WTC11 (cell line): ENCODE data around the gene MPV17L2. TPM values are rescaled to one million over a fixed set of nuclear protein-coding genes. Genes with fewer than 3 reads are reported as not detected.

Experiments
- CTCF ChIP-seq: fragments of 200-600 bp; IDR thresholded peaks from 2 replicates; pipeline ENCODE4 v1.8.0; 2022; ENCODE audit warnings: antibody characterized with exemption
- E2F1 ChIP-seq: sonication (generic); formaldehyde crosslinking; IDR thresholded peaks from 2 replicates; pipeline ENCODE4 v1.8.0; 2022; ENCODE audit warnings: mild to moderate bottlenecking, missing genetic modification reagents
- E2F5 ChIP-seq: sonication (generic); formaldehyde crosslinking; IDR thresholded peaks from 2 replicates; pipeline ENCODE4 v1.8.1; 2022; ENCODE audit warnings: mild to moderate bottlenecking, moderate library complexity, missing genetic modification reagents
- FOXK1 ChIP-seq: sonication (generic); formaldehyde crosslinking; IDR thresholded peaks from 2 replicates; pipeline ENCODE4 v1.8.0; 2022; ENCODE audit warnings: mild to moderate bottlenecking, moderate library complexity, missing genetic modification reagents
- GABPB1 ChIP-seq: sonication (generic); formaldehyde crosslinking; IDR thresholded peaks from 2 replicates; pipeline ENCODE4 v1.8.1; 2023; ENCODE audit warnings: mild to moderate bottlenecking, missing genetic modification reagents
- GTF2I ChIP-seq: fragments of 250-450 bp; sonication (Bioruptor Pico); conservative IDR thresholded peaks from 2 replicates; pipeline ENCODE4 v1.4.0; 2021; ENCODE audit warnings: mild to moderate bottlenecking
- JUN ChIP-seq: sonication (generic); formaldehyde crosslinking; IDR thresholded peaks from 2 replicates; pipeline ENCODE4 v1.8.0; 2023; ENCODE audit warnings: mild to moderate bottlenecking, missing genetic modification reagents
- MYBL2 ChIP-seq: sonication (generic); formaldehyde crosslinking; IDR thresholded peaks from 2 replicates; pipeline ENCODE4 v1.8.1; 2023; ENCODE audit warnings: mild to moderate bottlenecking, moderate library complexity, missing genetic modification reagents
- NFYB ChIP-seq: sonication (generic); formaldehyde crosslinking; conservative IDR thresholded peaks from 2 replicates; pipeline ENCODE4 v1.8.0; 2022; ENCODE audit warnings: low read depth, missing genetic modification reagents
- NR1H2 ChIP-seq: sonication (generic); formaldehyde crosslinking; IDR thresholded peaks from 2 replicates; pipeline ENCODE4 v1.9.0; 2021; ENCODE audit warnings: mild to moderate bottlenecking, moderate library complexity, missing genetic modification reagents
- NR3C1 ChIP-seq: sonication (generic); formaldehyde crosslinking; conservative IDR thresholded peaks from 2 replicates; pipeline ENCODE4 v1.8.1; 2023; ENCODE audit warnings: low read depth, mild to moderate bottlenecking, missing genetic modification reagents
- TEAD1 ChIP-seq: sonication (generic); formaldehyde crosslinking; IDR thresholded peaks from 2 replicates; pipeline ENCODE4 v1.8.0; 2022; ENCODE audit warnings: mild to moderate bottlenecking, missing genetic modification reagents
- ZBTB43 ChIP-seq: sonication (generic); formaldehyde crosslinking; IDR thresholded peaks from 2 replicates; pipeline ENCODE4 v1.8.1; 2023; ENCODE audit warnings: mild to moderate bottlenecking, missing genetic modification reagents
- ZNF281 ChIP-seq: sonication (generic); formaldehyde crosslinking; IDR thresholded peaks from 2 replicates; pipeline ENCODE4 v1.8.0; 2023; ENCODE audit warnings: mild to moderate bottlenecking, missing genetic modification reagents
- ZNF317 ChIP-seq: sonication (generic); formaldehyde crosslinking; IDR thresholded peaks from 2 replicates; pipeline ENCODE4 v1.8.1; 2023; ENCODE audit warnings: low read depth, mild to moderate bottlenecking, moderate library complexity, missing genetic modification reagents, borderline replicate concordance
- ZNF396 ChIP-seq: fragments of 250-450 bp; sonication (Bioruptor Pico); IDR thresholded peaks from 2 replicates; pipeline ENCODE4 v1.8.0; 2021; ENCODE audit warnings: mild to moderate bottlenecking, moderate library complexity, borderline replicate concordance
- ZNF512 ChIP-seq: sonication (generic); formaldehyde crosslinking; IDR thresholded peaks from 2 replicates; pipeline ENCODE4 v1.8.1; 2022; ENCODE audit warnings: missing genetic modification reagents, borderline replicate concordance
- ZNF532 ChIP-seq: fragments of 250-450 bp; sonication (Bioruptor Pico); IDR thresholded peaks from 2 replicates; pipeline ENCODE4 v1.9.0; 2021; ENCODE audit warnings: mild to moderate bottlenecking, borderline replicate concordance
- total RNA-seq: library from RNA; stranded (reverse); gene quantifications from 3 replicates; pipeline ENCODE4 v1.2.3, GENCODE V29; 2021
- TF ChIP-seq, protein P1 (sequence below): sonication (generic); formaldehyde crosslinking; conservative IDR thresholded peaks from 2 replicates; pipeline ENCODE4 v1.8.1; 2022; ENCODE audit warnings: mild to moderate bottlenecking, missing genetic modification reagents
- TF ChIP-seq, protein P2 (sequence below): sonication (generic); formaldehyde crosslinking; IDR thresholded peaks from 2 replicates; pipeline ENCODE4 v1.8.1; 2023; ENCODE audit warnings: mild to moderate bottlenecking, missing genetic modification reagents, moderate library complexity
- TF ChIP-seq, protein P3 (sequence below): fragments of 250-450 bp; sonication (Bioruptor Pico); IDR thresholded peaks from 2 replicates; pipeline ENCODE4 v1.9.0; 2021; ENCODE audit warnings: moderate library complexity, mild to moderate bottlenecking, inconsistent platforms, borderline replicate concordance
- TF ChIP-seq, protein P4 (sequence below): sonication (generic); formaldehyde crosslinking; IDR thresholded peaks from 2 replicates; pipeline ENCODE4 v1.8.0; 2022; ENCODE audit warnings: mild to moderate bottlenecking, missing genetic modification reagents

Gene MPV17L2
- total RNA-seq, 1 experiment from 2014 or later, result 29.8 TPM

GRCh38 chr19:18229474-18229873 lies 36.5 kb downstream of the MPV17L2 start (continued):
- TF ChIP-seq ZNF281 (CRISPR knock-in tag), result no peak
- 0 out of 2 replicates have a peak, but pooled peaks have one; percentile 19 for TF ChIP-seq ZNF532 (CRISPR knock-in tag)
- TF ChIP-seq, protein P1, sequence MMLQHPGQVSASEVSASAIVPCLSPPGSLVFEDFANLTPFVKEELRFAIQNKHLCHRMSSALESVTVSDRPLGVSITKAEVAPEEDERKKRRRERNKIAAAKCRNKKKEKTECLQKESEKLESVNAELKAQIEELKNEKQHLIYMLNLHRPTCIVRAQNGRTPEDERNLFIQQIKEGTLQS, result no peak
- TF ChIP-seq NR3C1, result no peak
- TF ChIP-seq, protein P2, sequence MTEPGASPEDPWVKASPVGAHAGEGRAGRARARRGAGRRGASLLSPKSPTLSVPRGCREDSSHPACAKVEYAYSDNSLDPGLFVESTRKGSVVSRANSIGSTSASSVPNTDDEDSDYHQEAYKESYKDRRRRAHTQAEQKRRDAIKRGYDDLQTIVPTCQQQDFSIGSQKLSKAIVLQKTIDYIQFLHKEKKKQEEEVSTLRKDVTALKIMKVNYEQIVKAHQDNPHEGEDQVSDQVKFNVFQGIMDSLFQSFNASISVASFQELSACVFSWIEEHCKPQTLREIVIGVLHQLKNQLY, result no peak
- TF ChIP-seq TEAD1 (CRISPR knock-in tag), result no peak
- no peak for TF ChIP-seq GABPB1 (CRISPR knock-in tag)
- no peak for TF ChIP-seq FOXK1 (CRISPR knock-in tag)
- TF ChIP-seq JUN, result no peak
- no peak for TF ChIP-seq ZNF512
- TF ChIP-seq, protein P3, sequence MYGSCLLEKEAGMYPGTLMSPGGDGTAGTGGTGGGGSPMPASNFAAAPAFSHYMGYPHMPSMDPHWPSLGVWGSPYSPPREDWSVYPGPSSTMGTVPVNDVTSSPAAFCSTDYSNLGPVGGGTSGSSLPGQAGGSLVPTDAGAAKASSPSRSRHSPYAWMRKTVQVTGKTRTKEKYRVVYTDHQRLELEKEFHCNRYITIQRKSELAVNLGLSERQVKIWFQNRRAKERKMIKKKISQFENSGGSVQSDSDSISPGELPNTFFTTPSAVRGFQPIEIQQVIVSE, result no peak
- peak; percentile 51; the same call in 1 of the 2 replicates for TF ChIP-seq CTCF
- peak; percentile 98 for TF ChIP-seq GTF2I (CRISPR knock-in tag)
- TF ChIP-seq NFYB, result no peak
- no peak for TF ChIP-seq E2F5 (CRISPR knock-in tag)
- no peak for TF ChIP-seq ZNF317 (CRISPR knock-in tag)
- no peak for TF ChIP-seq ZBTB43 (CRISPR knock-in tag)
- no peak for TF ChIP-seq E2F1
- TF ChIP-seq MYBL2, result no peak
- TF ChIP-seq NR1H2 (CRISPR knock-in tag), result no peak
- TF ChIP-seq ZNF396 (CRISPR knock-in tag), result no peak
- TF ChIP-seq, protein P4, sequence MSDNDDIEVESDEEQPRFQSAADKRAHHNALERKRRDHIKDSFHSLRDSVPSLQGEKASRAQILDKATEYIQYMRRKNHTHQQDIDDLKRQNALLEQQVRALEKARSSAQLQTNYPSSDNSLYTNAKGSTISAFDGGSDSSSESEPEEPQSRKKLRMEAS (CRISPR knock-in tag), result no peak
